Kidney (tissue), 14 donors: ENCODE data around the gene GNB1. TPM values are rescaled to one million over a fixed set of nuclear protein-coding genes. Genes with fewer than 3 reads are reported as not detected.
"Not testable (repeated sequence)": the region's sequence is repeated elsewhere in the genome, so short reads cannot be mapped to it uniquely, and the experiment has no call there.

Experiments
- DNase-seq, 5 donors: peaks; one replicate each; pipeline ENCODE4 v3.0.0-alpha.2; 2013 to 2020
- FAIRE-seq: peaks from 2 replicates; lab custom pipeline; 2012; peaks lifted over from hg19 to GRCh38; lab: Jason Lieb, UNC
- H3K27ac ChIP-seq, 2 donors: one replicate each; pipeline ENCODE4 v1.7.0; 2013; ENCODE audit warnings: low read depth in 2 of 2, low read length in 2 of 2, inconsistent platforms in 1 of 2
- H3K27me3 ChIP-seq: one replicate; pipeline ENCODE4 v1.7.1; 2013; ENCODE audit warnings: low read length, inconsistent platforms; ENCODE audit not compliant: control insufficient read depth, insufficient read depth
- H3K36me3 ChIP-seq, 3 donors: one replicate each; pipeline versions ENCODE4 v1.7.0 to v1.7.1; 2013; ENCODE audit warnings: low read length in 3 of 3, control low read depth in 1 of 3, inconsistent platforms in 1 of 3; ENCODE audit not compliant: insufficient read depth in 3 of 3, control insufficient read depth in 2 of 3
- H3K4me1 ChIP-seq, 3 donors: one replicate each; pipeline versions ENCODE4 v1.7.0 to v1.7.1; 2013; ENCODE audit warnings: low read length in 3 of 3, inconsistent platforms in 1 of 3, low read depth in 1 of 3; ENCODE audit not compliant: control insufficient read depth in 2 of 3, insufficient read depth in 2 of 3
- H3K4me3 ChIP-seq, 3 donors: one replicate each; pipeline versions ENCODE4 v1.7.0 to v1.8.1; 2013; ENCODE audit warnings: low read length in 3 of 3, control low read depth in 1 of 3, inconsistent platforms in 1 of 3
- H3K9ac ChIP-seq, 3 donors: one replicate each; pipeline versions ENCODE4 v1.7.0 to v1.7.1; 2013; ENCODE audit warnings: low read length in 3 of 3, control low read depth in 1 of 3, inconsistent platforms in 1 of 3
- H3K9me3 ChIP-seq, 3 donors: one replicate each; pipeline versions ENCODE4 v1.7.0 to v1.7.1; 2013; ENCODE audit warnings: low read length in 3 of 3, control low read depth in 1 of 3, inconsistent platforms in 1 of 3; ENCODE audit not compliant: control insufficient read depth in 2 of 3, insufficient read depth in 1 of 3
- CTCF ChIP-seq: IDR thresholded peaks from 3 replicates; pipeline ENCODE4 v1.5.1; 2012; ENCODE audit warnings: mild to moderate bottlenecking, moderate library complexity, borderline replicate concordance; ENCODE audit not compliant: insufficient read depth; ENCODE audit errors: extremely low read depth
- intact Hi-C: fragments of 100-400 bp; cut with DNase I; formaldehyde crosslinking; loops from one replicate; pipeline ENCODE4 v1.11.1; 2022
- polyA plus RNA-seq: library from polyadenylated mRNA; stranded (reverse); fragments of 350-450 nt; fragmentation: Illumina TruSeq; extraction: RNeasy Lipid Tissue Mini Kit (QIAGEN cat#74804); gene quantifications from one replicate; pipeline ENCODE4 v1.2.3, GENCODE V29; 2014; ENCODE audit warnings: low read depth, low replicate concordance; ENCODE audit not compliant: insufficient read depth
- total RNA-seq: library from RNA; stranded (reverse); fragmentation: NEBNext Ultra II Directional; extraction: Animal tissue kit (Norgen Biotek cat#: 25700); gene quantifications from one replicate; pipeline ENCODE4 v1.2.1, GENCODE V29; 2021
- donor health status: control.
- donor health status: control.
- donor health status: control.
- donor health status: control.
- donor health status: control.
- donor health status: DM: yes; HTN: yes; CAD: no.
- donor health status: Normal renal cell carcinoma (clear cell type).

GNB1 gene
- total and polyA plus RNA-seq, 2 donors from 2014 or later, result 144 to 347 TPM

DNA sequence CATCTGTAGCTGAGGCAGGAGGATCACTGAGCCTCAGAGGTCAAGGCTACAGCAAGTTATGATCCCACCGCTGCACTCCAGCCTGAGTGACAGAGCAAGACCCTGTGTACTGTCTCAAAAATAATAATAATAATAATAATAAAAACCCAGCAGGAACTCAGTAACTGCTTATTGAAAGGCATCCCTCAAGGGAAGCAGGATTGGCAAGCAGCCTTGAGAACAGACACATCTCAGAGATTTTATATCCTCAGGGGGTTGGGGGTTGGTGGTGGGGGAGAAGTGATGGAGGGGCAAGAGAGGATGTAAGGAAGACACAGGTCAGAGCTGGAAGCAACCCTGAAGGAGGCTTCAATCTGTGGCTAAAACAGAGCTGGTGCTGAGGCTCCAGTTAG is 29.6 kb downstream of the GNB1 start:
- Histone ChIP-seq H3K4me1 (peaks cover 2 to 32% (median 27%) of the 10 kb centered on the region in 3 donors), H3K27me3 (no peaks in the 10 kb centered on the region), H3K4me3 (no peak overlapping the region), H3K9me3 (no peaks in the 10 kb centered on the region), H3K27ac (no peak overlapping the region), H3K9ac (no peak overlapping the region), H3K36me3 (no peaks in the 10 kb centered on the region)
- intact Hi-C loops, result no loop called here
- FAIRE-seq (no peak), DNase-seq (no peak)
- no peak for TF ChIP-seq CTCF

GRCh38 chr1:1859970-1860697 is 30.8 kb downstream of the GNB1 start:
- H3K27me3 ChIP-seq, FAIRE-seq, intact Hi-C loops, H3K9ac ChIP-seq, DNase-seq, H3K4me3 ChIP-seq, H3K36me3 ChIP-seq, H3K9me3 ChIP-seq, H3K27ac ChIP-seq: not testable (repeated sequence)
- peaks cover 2 to 32% (median 27%) of the 10 kb centered on the region in 3 donors for H3K4me1 ChIP-seq

- peaks cover 2 to 34% (median 27%) of the 10 kb centered on the region in 3 donors for H3K4me1 ChIP-seq
- H3K27me3 ChIP-seq, result no peaks in the 10 kb centered on the region
- no peaks in the 10 kb centered on the region for H3K36me3 ChIP-seq
- intact Hi-C loops, result no loop called here
- no peaks in the 10 kb centered on the region for H3K9me3 ChIP-seq
- FAIRE-seq, result peak; percentile 19
- H3K4me3 ChIP-seq, result peak overlapping the region in 1 of 3 donors; percentile 25
- peak overlapping the region in 1 of 3 donors; percentile 13 for H3K9ac ChIP-seq
- peak; percentile 39 for TF ChIP-seq CTCF
- peak overlapping the region; percentile 65 to 83 for H3K27ac ChIP-seq
- DNase-seq, result peak; percentile 41 to 92 (median 66)
Measured at GRCh38 chr1:1858382-1859086, 32.4 kb downstream of the GNB1 start.

GRCh38 chr1:1857096-1857703 is 33.7 kb downstream of the GNB1 start:
- no peaks in the 10 kb centered on the region for H3K27me3 ChIP-seq
- intact Hi-C loops, result no loop called here
- H3K9ac ChIP-seq, result no peak overlapping the region
- no peak overlapping the region for H3K4me3 ChIP-seq
- DNase-seq, result no peak
- H3K9me3 ChIP-seq, result no peaks in the 10 kb centered on the region
- FAIRE-seq, result no peak
- no peaks in the 10 kb centered on the region for H3K36me3 ChIP-seq
- H3K27ac ChIP-seq, result peak overlapping the region in 1 of 2 donors; percentile 7
- H3K4me1 ChIP-seq, result peaks cover 2 to 27% (median 25%) of the 10 kb centered on the region in 3 donors
- no peak for TF ChIP-seq CTCF

DNA sequence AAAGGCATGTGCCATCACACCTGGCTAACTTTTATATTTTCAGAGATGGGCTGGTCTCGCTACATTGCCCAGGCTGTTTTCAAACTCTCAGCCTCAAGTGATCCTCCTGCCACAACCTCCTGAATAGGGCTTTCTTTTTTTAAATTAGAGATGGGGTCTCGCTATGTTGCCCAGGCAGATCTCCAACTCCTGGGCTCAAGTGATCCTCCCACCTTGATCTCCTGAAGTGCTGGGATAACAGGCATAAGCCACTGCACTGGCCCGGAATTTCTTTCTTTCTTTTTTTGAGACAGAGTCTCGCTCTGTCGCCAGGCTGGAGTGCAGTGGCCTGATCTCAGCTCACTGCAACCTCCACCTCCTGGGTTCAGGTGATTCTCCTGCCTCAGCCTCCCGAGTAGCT is 34.7 kb downstream of the GNB1 start:
- H3K4me3 ChIP-seq, H3K27me3 ChIP-seq, intact Hi-C loops, DNase-seq, H3K9me3 ChIP-seq, H3K27ac ChIP-seq, FAIRE-seq, H3K36me3 ChIP-seq, H3K9ac ChIP-seq: not testable (repeated sequence)
- peaks cover 2 to 27% (median 25%) of the 10 kb centered on the region in 3 donors for H3K4me1 ChIP-seq
